HG03442 (cell line): ENCODE data around the gene CFAP20DC.
"Not testable (repeated sequence)": the region's sequence is repeated elsewhere in the genome, so short reads cannot be mapped to it uniquely, and the experiment has no call there.

Experiments used
- ATAC-seq: cut with Tn5 transposase; IDR thresholded peaks from one replicate; pipeline ENCODE4 v1.9.1; 2021; ENCODE audit warnings: mild to moderate bottlenecking, moderate library complexity; ENCODE audit not compliant: unreplicated experiment

CFAP20DC gene

GRCh38 chr3:59049671-59050331, at the start of gene CFAP20DC:
TSS of gene CFAP20DC (minus strand) at chr3:59050025. CDS start at chr3:59049631, 394 bp downstream.
- ATAC-seq, result peak; percentile 98

- ATAC-seq, result not testable (repeated sequence)
Observed at GRCh38 chr3:59098516-59098915, 48.7 kb upstream of the CFAP20DC start.

DNA sequence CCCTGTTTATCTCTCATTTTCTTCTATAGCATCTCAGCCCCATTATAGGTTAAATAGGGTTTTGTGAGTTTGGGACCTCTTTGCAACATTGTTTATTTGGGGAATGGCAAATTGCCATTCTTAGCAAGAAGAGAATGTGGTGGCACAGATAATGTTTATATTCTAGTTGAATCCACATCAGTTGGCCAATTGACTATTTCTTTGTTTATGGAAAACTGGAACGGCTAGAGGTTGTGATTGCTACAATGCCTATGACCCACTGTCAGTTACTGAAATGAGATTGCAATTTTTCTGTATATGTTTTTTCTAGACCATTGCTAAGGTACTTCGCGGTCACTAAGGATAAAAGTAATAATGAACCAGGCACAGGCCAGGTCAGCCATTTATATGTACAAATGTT, 44.6 kb upstream of the CFAP20DC start:
- no peak for ATAC-seq

DNA sequence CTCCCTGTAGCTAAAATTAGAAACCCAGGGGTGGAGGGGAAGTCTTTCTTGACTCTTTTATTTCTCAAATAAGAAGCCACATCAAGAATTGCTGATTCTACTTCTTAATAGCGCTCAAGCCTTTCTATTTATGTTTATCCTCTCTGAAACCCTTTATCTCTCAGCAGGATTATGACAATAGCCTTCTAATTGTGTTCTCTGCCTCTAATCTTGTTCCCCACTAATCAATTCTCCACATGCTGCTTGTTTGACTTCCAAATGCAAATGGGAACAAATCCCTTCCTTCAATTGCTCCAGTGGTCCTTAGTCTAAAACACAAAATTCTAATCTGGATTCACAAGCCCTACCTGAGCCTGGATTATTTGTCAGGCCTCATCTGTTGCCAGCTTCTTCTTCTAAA, 43.7 kb upstream of the CFAP20DC start:
- no peak for ATAC-seq

DNA sequence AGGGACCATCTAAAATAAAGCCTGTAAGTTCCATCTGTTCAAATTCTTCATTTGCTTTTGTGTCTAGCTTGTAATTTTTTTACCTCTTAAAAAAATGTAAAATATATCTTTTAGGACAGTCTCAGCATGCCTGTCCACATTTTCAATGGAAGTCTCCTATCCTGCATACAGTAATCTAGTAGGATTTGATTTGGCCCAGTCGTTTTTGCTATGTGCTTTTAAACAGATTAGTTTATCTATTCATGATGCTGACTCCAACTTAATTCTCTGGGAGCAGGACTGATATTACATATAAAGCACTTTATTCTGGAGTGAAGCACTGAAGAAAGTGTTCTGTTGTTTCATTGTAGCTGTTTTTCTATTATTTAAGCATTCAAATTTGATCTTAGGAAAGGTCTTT, 38.9 kb upstream of the CFAP20DC start:
- no peak for ATAC-seq

GRCh38 chr3:59085976-59086375, 36.2 kb upstream of the CFAP20DC start:
- no peak for ATAC-seq

GRCh38 chr3:59084583-59084982, 34.8 kb upstream of the CFAP20DC start:
- no peak for ATAC-seq

DNA sequence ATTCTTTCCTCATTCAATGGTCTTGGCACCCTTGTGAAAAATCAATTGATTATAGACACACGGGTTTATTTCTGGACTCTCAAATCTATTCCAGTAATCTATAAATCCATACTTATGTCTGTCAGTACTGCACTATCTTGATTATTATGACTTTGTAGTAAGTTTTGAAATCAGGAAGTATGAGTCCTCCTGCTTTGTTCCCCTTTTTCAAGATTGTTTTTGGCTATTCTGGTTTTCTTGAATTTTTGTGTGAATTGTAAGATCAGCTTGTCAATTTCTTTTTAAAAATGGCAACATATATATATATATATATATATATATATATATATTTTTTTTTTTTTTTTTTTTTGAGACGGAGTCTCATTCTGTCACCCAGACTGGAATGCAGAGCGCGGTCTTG, 32.3 kb upstream of the CFAP20DC start:
- ATAC-seq, result no peak

GRCh38 chr3:59081071-59081470, 31.2 kb upstream of the CFAP20DC start:
- no peak for ATAC-seq

DNA sequence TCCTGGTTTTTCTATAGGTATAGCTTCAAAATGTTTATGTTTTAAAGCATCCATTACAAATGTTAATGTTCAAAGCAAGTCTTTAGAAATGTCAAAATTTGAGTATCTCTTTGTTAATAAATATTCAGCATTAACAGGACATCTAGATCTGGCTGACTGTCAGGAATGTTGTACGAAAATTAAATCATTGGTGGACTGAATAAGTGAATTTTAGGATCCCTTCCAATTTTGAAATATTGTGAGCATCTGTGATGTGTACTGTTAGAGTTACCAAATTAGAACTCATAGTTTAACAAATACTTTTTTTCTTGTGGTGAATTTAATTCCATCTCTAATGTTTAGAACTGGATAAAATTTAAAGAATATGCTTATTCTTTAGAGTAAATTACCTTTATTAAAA, 30.1 kb upstream of the CFAP20DC start:
- ATAC-seq, result no peak

DNA sequence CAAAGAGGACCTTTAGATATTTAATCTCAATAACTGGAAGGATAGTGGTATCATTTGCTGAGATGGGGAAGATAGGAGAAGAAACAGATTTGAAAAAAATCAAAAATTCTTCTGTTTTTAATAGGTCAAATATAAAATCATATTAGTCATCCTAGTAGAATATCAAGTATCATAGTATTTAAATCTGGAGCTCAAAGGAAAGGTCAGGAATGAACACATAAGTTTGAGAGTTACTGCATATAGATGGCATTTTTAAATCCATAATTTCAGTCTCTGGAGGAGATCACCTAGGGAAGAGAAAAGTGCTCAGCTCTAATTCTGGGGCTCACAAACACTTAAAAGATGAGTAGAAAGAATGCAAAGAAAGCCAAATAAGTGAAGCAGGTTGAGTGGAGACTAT, 24.9 kb upstream of the CFAP20DC start:
- ATAC-seq, result no peak

DNA sequence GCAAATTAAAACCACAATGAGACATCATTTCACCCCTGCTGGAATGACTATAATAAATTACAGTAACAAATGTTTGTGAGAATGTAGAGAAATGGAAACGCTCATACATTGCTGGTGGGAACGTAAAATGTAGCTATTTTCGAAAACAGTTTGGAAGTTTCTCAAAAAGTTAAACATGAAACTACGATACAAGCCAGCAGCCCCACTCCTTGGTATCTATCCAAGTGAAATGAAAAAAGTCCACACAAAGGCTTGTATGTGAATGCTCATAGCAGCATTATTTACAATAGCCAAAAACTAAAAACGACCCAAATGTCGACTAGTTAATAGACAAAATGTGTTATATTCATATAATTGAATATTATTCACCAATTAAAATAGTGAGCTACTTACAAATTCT, 22.9 kb upstream of the CFAP20DC start:
- ATAC-seq, result no peak

GRCh38 chr3:59069838-59070237, 20.0 kb upstream of the CFAP20DC start:
- ATAC-seq, result no peak

DNA sequence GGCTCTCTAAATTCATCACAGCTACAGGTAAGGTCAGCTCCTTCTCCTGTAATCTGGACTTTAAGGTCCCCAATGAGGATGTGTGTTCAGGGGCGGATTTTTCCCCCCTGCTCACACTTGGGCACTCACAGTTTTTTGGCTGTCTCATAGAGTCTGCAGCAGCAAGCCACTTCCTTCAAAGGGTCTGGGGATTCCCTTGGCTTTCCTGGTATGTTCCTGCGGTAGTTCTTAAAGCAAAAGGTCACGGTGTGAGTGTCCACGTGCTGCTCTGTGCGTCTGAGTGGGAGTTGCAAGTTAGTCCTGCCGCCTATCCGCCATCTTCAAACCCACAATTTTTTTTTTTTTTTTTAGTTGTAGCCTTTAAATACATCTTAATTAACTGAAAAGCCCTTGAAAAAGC, 15.4 kb upstream of the CFAP20DC start:
- no peak for ATAC-seq

- no peak for ATAC-seq
Observed at GRCh38 chr3:59064728-59065127, 14.9 kb upstream of the CFAP20DC start.

- no peak for ATAC-seq
Observed at GRCh38 chr3:59064276-59064675, 14.5 kb upstream of the CFAP20DC start.

GRCh38 chr3:59056706-59057105, 6.9 kb upstream of the CFAP20DC start:
- ATAC-seq, result no peak

GRCh38 chr3:59052803-59053411, 3.1 kb upstream of the CFAP20DC start:
- ATAC-seq, result no peak

- ATAC-seq, result not testable (repeated sequence)
Observed at GRCh38 chr3:59050811-59051414, 1.1 kb upstream of the CFAP20DC start.

GRCh38 chr3:59046839-59047238, 3.0 kb downstream of the CFAP20DC start:
- no peak for ATAC-seq

- ATAC-seq, result no peak
Observed at GRCh38 chr3:59043391-59043790, 6.4 kb downstream of the CFAP20DC start.

GRCh38 chr3:59040902-59041301, 8.9 kb downstream of the CFAP20DC start:
- ATAC-seq, result no peak
